ENCODE measurements around the gene SLC8B1. TPM values are rescaled to one million over a fixed set of nuclear protein-coding genes. Genes with fewer than 3 reads are reported as not detected.

The SLC8B1 gene
- total and polyA plus RNA-seq, 2 of the 4 experiments (the other 2 are of a cell fraction), result 4.1 to 10.2 TPM

GRCh38 chr12:113372371-113372770, 37.5 kb upstream of the SLC8B1 start:
- POLR2A ChIA-PET (ENCODE audit: unreplicated experiment), result no interaction called here
- CTCF ChIA-PET, result no interaction called here
- intact Hi-C loops (cut with micrococcal nuclease), result no loop called here

More at GRCh38 chr12:113372371-113372770, 37.5 kb upstream of the SLC8B1 start:
- no peak overlapping the region for H3K4me3 ChIP-seq (ENCODE audit: insufficient read depth, low read depth, low read length)
- TF ChIP-seq, protein P1, sequence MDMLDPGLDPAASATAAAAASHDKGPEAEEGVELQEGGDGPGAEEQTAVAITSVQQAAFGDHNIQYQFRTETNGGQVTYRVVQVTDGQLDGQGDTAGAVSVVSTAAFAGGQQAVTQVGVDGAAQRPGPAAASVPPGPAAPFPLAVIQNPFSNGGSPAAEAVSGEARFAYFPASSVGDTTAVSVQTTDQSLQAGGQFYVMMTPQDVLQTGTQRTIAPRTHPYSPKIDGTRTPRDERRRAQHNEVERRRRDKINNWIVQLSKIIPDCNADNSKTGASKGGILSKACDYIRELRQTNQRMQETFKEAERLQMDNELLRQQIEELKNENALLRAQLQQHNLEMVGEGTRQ (IDR thresholded peaks at IDR 0.05; ENCODE audit: low read depth, low read length), result no peak
- TF ChIP-seq NFE2L2 (IDR thresholded peaks at IDR 0.05; ENCODE audit: low read depth, low read length) (no peak), MAFK (IDR thresholded peaks at IDR 0.05; ENCODE audit: low read depth, low read length) (no peak), RAD21 (IDR thresholded peaks at IDR 0.05; ENCODE audit: low read length) (no peak), FOS (IDR thresholded peaks at IDR 0.05; ENCODE audit: low read depth, low read length) (no peak), MAZ (IDR thresholded peaks at IDR 0.05; ENCODE audit: borderline replicate concordance, low read depth, low read length) (no peak), CHD1 (IDR thresholded peaks at IDR 0.05; ENCODE audit: low read depth, low read length) (no peak), CEBPB (IDR thresholded peaks at IDR 0.05; ENCODE audit: low read depth, low read length) (no peak), POLR2A (IDR thresholded peaks at IDR 0.05; ENCODE audit: low read depth, low read length) (no peak), RCOR1 (IDR thresholded peaks at IDR 0.05; ENCODE audit: insufficient replicate concordance, low read length) (no peak), MXI1 (IDR thresholded peaks at IDR 0.05; ENCODE audit: borderline replicate concordance, low read depth, low read length) (no peak), RFX5 (IDR thresholded peaks at IDR 0.05; ENCODE audit: low read depth, low read length) (no peak), BHLHE40 (IDR thresholded peaks at IDR 0.05; ENCODE audit: low read depth, low read length) (no peak), SMC3 (IDR thresholded peaks at IDR 0.05; ENCODE audit: low read depth, low read length) (no peak), ELK1 (IDR thresholded peaks at IDR 0.05; ENCODE audit: borderline replicate concordance, low read depth, low read length) (no peak)
- TF ChIP-seq, protein P2, sequence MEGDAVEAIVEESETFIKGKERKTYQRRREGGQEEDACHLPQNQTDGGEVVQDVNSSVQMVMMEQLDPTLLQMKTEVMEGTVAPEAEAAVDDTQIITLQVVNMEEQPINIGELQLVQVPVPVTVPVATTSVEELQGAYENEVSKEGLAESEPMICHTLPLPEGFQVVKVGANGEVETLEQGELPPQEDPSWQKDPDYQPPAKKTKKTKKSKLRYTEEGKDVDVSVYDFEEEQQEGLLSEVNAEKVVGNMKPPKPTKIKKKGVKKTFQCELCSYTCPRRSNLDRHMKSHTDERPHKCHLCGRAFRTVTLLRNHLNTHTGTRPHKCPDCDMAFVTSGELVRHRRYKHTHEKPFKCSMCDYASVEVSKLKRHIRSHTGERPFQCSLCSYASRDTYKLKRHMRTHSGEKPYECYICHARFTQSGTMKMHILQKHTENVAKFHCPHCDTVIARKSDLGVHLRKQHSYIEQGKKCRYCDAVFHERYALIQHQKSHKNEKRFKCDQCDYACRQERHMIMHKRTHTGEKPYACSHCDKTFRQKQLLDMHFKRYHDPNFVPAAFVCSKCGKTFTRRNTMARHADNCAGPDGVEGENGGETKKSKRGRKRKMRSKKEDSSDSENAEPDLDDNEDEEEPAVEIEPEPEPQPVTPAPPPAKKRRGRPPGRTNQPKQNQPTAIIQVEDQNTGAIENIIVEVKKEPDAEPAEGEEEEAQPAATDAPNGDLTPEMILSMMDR (conservative IDR thresholded peaks at IDR 0.05; ENCODE audit: low read depth, low read length), result no peak
- WGBS, 2 experiments (ENCODE audit: extremely low coverage in 2 of 2, insufficient read length in 1 of 2), result no CpG with 5 or more reads among the region's 9 CpGs
- no peak overlapping the region for H4K91ac ChIP-seq (ENCODE audit: insufficient read depth, low read depth, low read length)
- no peaks in the 10 kb centered on the region for H3K9me3 ChIP-seq (ENCODE audit: control insufficient read depth, insufficient read depth, low read length)
- H2AK5ac ChIP-seq (ENCODE audit: low read depth, low read length), result no peak overlapping the region
- in situ Hi-C loops (cut with MboI; ENCODE audit: low sequenced_read_pairs) (no loop called here), dilution Hi-C loops (cut with HindIII; ENCODE audit: low sequenced_read_pairs, unreplicated experiment) (no loop called here)
- H3K23ac ChIP-seq (ENCODE audit: low read depth, low read length), result no peak overlapping the region
- BruUV-seq (replicated peaks), result no TSS peak
- no peak overlapping the region for H3K4me2 ChIP-seq (ENCODE audit: low read depth, low read length)
- H4K8ac ChIP-seq (ENCODE audit: low read depth in 2 of 2, low read length in 2 of 2), result no peak overlapping the region
- no peak overlapping the region for H2AK9ac ChIP-seq (replicated peaks; ENCODE audit: low read depth, low read length, poor library complexity)
- H3K56ac ChIP-seq (ENCODE audit: extremely low read depth, insufficient read depth, low read length), result no peak overlapping the region
- no peak overlapping the region for H3K4ac ChIP-seq (ENCODE audit: low read depth, low read length)
- no peak overlapping the region for H3K27ac ChIP-seq (ENCODE audit: insufficient read depth, low read length)
- H3K9ac ChIP-seq (ENCODE audit: low read depth, low read length), result no peak overlapping the region
- H4K5ac ChIP-seq (ENCODE audit: low read depth, low read length), result no peak overlapping the region
- ATAC-seq (ENCODE audit: low read depth) (no peak), DNase-seq (no peak)
- no peak overlapping the region for H3K18ac ChIP-seq (ENCODE audit: low read depth, low read length)
- H2BK120ac ChIP-seq (ENCODE audit: low read depth, low read length), result no peak overlapping the region
- no peak overlapping the region for H3K14ac ChIP-seq (replicated peaks; ENCODE audit: low read depth, low read length)
- no peak overlapping the region for H2BK20ac ChIP-seq (ENCODE audit: low read depth, low read length)
- peaks cover 0 to 15% of the 10 kb centered on the region in 2 experiments; a peak in 2 of 4 replicates for H3K79me1 ChIP-seq (ENCODE audit: low read depth in 1 of 2, low read length in 2 of 2)
- H3K27me3 ChIP-seq (ENCODE audit: control insufficient read depth, insufficient read depth, low read length), result no peaks in the 10 kb centered on the region
- H3K36me3 ChIP-seq (ENCODE audit: control insufficient read depth, insufficient read depth, low read length), result peaks cover 22% of the 10 kb centered on the region
- no peak overlapping the region for H2BK5ac ChIP-seq (ENCODE audit: low read depth, low read length, poor library complexity, severe bottlenecking)
- H3K4me1 ChIP-seq (ENCODE audit: control insufficient read depth, insufficient read depth, low read length), result no peaks in the 10 kb centered on the region; the same call in 1 of the 2 replicates
- no peak overlapping the region for H2BK15ac ChIP-seq (ENCODE audit: low read depth, low read length)
- peaks cover 23% of the 10 kb centered on the region for H3K9me1 ChIP-seq (ENCODE audit: insufficient read depth, low read length)
- peaks cover 5% of the 10 kb centered on the region; the same call in 1 of the 2 replicates for H4K20me1 ChIP-seq (ENCODE audit: insufficient read depth, low read length)
- H2AFZ ChIP-seq (replicated peaks; ENCODE audit: low read length, poor library complexity), result no peak overlapping the region

Data from IMR-90 (cell line).